DND-41 (cell line): Measurements from ENCODE around the gene ERGIC1.

Experiments
- CTCF ChIP-seq: IDR thresholded peaks from 2 replicates; pipeline ENCODE4 v1.5.1; 2012; ENCODE audit warnings: borderline replicate concordance, low read length, moderate library complexity, mild to moderate bottlenecking; ENCODE audit not compliant: poor library complexity, severe bottlenecking; ENCODE audit errors: extremely low read depth
- EZH2 ChIP-seq: IDR thresholded peaks from 3 replicates; pipeline ENCODE4 v1.6.1; 2012; ENCODE audit warnings: borderline replicate concordance, low read depth, mild to moderate bottlenecking, moderate library complexity, low read length, inconsistent platforms; ENCODE audit not compliant: severe bottlenecking

GRCh38 chr5:172925336-172925948 is 91.4 kb downstream of the ERGIC1 start:
- TF ChIP-seq EZH2 = no peak
- TF ChIP-seq CTCF = no peak
